Tongue (tissue), 2 donors: ENCODE results near the gene IFT122. TPM values are rescaled to one million over a fixed set of nuclear protein-coding genes. Genes with fewer than 3 reads are reported as not detected.

Experiments
- DNase-seq: peaks from one replicate; pipeline ENCODE4 v3.0.0-alpha.2; 2015
- total RNA-seq: library from RNA; depleted of rRNA; stranded (reverse); fragments of >200 nt; gene quantifications from one replicate; pipeline ENCODE4 v1.2.3, GENCODE V29; 2014

IFT122 gene
- total RNA-seq, 1 donor from 2014 or later, result 37.7 TPM

DNA sequence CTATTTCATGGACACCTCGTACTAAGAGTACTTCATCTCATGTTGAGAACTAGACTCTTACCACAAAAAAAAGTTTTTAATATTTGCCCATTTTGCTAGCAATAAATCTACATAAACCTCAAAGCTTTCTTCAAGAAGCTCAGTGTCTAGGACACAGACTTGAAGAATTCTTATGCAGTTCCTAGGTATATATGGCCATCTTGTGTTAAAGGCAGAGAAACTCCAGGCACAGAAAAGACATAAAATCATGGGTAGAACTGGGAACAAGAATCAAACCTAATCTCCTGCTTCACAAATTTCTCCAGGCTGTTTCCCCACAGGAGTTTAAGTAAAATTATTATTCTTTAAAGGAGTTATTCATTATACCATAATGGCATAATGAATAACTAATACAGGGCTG is 4.7 kb upstream of the IFT122 start:
- DNase-seq, result no peak

GRCh38 chr3:129439226-129439816 is 703 bp upstream of the IFT122 start:
- peak; percentile 5 for DNase-seq

DNA sequence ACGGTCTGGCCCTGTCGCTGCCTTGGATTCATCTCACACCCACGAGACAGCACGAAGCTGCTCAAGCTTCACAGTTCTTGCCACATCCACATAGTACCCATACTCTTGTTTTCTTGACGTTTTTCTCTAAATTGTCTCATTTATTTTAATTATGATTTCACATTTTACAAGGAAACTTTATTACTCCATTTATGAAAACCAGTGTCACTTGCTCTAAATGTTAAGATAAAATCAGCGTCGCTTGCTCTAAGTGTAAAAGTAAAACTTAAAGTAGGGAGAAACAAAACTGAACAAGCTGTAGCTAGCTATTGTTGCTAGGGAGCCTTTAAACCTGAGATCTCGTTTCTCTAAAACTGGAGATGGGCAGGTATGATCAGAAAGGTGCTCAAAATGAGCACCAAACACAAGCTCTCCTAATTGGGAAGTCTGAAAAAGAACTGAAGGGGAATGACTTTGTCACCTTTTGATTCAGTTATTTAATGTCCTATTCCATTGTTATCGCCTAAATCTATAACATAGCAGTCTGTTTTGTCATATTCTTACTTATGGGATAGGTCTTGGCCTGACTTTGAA is 680 bp downstream of the IFT122 start:
- DNase-seq, result no peak

DNA sequence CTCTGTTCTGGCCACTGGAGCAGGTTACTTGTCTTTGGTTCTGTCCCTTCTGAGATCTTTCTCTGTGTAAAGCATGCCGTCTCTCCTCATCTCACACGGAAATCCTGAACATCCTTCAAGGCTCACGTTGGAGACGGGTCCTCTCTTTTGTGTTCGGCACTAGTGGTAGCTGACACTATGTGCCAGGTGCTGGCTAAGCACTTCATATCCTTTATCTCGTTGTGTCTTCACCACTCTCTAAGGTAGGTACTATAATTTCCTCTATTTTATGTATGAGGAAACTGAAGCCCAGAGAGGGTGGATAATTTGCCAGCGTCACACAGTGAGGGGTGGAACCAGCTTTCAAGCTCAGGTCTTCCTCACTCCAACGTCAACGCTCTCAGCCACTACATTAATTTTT is 1.2 kb downstream of the IFT122 start:
- no peak for DNase-seq

GRCh38 chr3:129441782-129442181 is 1.8 kb downstream of the IFT122 start:
- DNase-seq, result peak; percentile 87

- DNase-seq, result no peak
These were observed 2.5 kb downstream of the IFT122 start for GRCh38 chr3:129442486-129442885.

DNA sequence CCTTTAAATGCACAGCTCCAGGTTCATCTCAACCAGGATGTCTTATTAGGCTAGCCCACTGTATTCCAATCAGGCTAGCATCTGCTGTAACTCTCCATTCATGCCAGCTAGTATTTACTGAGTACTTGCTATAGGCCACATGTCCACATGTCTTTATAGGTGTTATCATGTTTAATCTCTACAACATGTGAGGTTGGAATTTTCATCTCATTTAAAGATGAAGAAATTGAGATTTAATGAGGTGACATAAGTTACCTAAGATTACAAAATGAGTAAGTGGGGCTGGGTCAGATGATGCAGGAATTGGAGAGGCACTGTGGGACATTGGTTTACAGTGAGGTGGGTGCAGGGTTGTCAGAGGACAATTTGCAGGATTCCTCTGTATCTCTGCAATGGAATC is 2.9 kb downstream of the IFT122 start:
- DNase-seq, result no peak

DNA sequence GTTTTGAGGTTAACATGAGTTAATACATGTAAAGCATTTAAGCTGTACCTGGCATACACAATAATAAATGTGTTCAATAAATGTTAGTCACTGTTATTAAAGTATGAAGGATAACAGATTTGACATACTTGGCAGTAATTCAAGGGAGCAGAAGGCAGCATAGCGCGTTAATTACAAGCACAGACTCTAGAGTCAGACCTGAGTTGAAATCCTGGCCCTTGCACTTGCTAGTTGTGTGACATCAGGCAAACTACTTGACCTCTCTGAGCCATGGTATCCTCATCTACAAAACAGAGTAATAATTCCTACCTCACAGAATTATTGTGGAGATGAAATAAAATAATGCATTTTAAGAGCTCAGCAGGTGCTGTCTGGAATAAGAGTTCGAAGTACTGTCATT is 5.4 kb downstream of the IFT122 start:
- no peak for DNase-seq

DNA sequence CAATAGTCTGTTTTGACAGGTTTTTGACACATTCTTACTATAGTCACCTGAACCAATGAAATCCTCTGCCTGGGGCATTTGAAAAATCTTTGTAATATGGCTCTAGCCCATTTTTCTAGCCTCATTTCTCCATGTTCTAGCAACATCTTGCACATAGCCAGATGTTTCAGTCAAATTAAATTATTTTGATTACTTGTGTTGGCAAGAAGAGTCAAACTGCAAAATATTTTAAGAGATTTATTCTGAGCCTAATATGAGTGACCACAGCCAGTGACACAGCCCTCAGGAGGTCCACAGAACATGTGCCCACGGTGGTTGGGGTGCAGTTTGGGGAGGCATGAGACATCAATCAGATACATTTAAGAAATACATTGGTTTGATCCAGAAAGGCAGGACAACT is 6.9 kb downstream of the IFT122 start:
- DNase-seq, result no peak

DNA sequence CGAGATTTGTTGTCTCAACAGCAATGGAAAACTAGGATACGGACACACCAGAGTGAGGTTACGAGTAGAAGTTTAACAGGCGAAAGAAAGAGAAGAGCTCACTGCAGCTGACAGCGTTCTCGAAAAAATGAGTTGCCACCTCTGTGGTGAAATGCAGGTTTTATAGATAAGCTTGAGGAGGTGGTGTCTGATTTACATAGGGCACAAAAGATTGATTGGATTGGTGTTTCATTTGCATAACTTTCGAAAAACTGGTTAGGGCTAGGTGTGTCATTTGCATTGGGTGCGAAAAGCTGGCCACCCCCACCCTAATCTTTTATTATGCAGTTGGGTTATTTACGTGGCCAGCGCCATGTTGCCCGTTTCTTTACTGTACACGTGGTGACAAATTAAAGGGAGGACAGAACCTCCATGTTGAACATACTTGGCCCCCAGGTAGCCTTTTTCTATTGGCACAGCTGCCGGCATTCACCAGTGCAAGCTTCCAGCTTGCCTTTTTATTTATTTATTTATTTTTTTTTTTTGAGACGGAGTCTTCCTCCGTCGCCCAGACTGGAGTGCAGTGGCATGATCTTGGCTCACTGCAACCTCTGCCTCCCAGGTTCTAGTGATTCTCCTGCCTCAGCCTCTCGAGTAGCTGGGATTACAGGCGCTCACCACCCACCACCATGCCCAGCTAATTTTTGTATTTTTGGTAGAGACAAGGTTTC is 8.3 kb downstream of the IFT122 start:
- DNase-seq, result no peak

GRCh38 chr3:129449279-129450115 is 9.5 kb downstream of the IFT122 start:
- DNase-seq, result no peak

- DNase-seq, result no peak
These were observed 13.7 kb downstream of the IFT122 start for GRCh38 chr3:129453732-129454131.

- no peak for DNase-seq
These were observed 20.1 kb downstream of the IFT122 start for GRCh38 chr3:129460155-129460554.

DNA sequence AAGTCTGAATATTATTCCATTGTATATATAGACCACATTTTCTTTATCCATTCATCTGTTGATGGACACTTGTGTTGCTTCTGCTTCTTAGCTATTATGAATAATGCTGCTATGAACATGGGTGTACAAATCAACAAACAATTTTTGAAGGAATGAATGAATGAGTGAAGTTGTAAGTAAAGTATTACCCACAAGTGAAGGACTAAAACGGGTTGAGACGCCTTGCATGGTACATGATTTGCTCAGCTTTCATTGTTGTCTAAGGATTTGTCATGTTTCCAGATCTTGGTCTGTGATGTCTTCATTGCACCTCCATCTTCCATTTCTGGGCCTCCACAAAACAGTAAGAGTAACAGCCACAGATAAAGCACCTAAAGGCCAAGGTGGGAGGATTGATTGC is 20.5 kb downstream of the IFT122 start:
- DNase-seq, result no peak

GRCh38 chr3:129461022-129461421 is 21.0 kb downstream of the IFT122 start:
- no peak for DNase-seq

- no peak for DNase-seq
These were observed 21.6 kb downstream of the IFT122 start for GRCh38 chr3:129461461-129462146.

GRCh38 chr3:129462361-129462968 is 22.4 kb downstream of the IFT122 start:
- DNase-seq, result no peak

DNA sequence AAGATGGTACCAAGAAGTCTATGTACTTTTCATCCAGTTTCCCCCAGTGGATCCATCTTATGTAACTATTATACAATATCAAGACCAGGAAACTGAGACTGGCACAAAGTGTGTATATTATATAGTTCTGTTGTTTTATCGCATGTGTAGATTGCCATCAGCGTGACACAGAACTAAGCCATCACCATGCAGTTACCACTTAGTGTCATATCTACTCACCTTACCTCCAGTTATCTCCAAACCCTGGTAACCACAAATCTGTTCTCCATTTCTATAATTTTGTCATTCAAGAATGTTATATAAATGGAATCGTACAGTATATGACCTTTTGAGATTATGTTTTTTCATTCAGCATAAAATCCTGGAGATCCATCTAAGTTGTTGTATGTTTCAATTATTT is 23.1 kb downstream of the IFT122 start:
- no peak for DNase-seq

GRCh38 chr3:129463716-129464115 is 23.7 kb downstream of the IFT122 start:
- DNase-seq, result no peak

DNA sequence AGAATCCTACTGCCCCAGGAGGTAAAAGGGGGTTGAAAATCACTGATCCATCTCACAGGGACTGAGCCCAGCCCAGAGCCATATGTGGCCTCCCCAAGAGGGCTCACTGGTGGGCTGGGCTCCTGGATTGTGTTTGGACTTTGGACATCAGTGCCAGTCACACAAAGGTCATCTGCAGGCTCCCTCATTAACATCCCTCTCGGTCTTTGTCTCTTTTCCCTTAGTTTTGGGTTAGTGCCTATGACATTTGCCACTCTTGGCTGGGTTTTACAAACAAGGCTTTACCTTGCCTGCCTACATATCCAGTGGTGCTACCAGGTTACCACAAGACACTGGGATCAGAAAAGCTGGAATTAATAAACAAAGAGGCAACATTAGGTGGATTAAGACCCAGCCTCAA is 27.9 kb downstream of the IFT122 start:
- DNase-seq, result no peak

GRCh38 chr3:129469026-129469425 is 29.0 kb downstream of the IFT122 start:
- DNase-seq, result no peak

- DNase-seq, result no peak
These were observed 30.8 kb downstream of the IFT122 start for GRCh38 chr3:129470861-129471260.
